ENCODE data around the gene ALMS1. TPM values are rescaled to one million over a fixed set of nuclear protein-coding genes. Genes with fewer than 3 reads are reported as not detected.
"Not testable (repeated sequence)": the region's sequence is repeated elsewhere in the genome, so short reads cannot be mapped to it uniquely, and the experiment has no call there.

Gene ALMS1
- total and polyA plus RNA-seq, 2 experiments from 2014 or later = 4.6 to 14.5 TPM

GRCh38 chr2:73640946-73641766 is 255.5 kb downstream of the ALMS1 start:
- 95% methylated on average over 19 of the region's 19 CpGs for WGBS (ENCODE audit: low lambda C conversion rate, missing lambda C conversion rate)
- Histone ChIP-seq H4K20me1 (ENCODE audit: insufficient read depth, poor library complexity, severe bottlenecking) (no peaks in the 10 kb centered on the region), H3K9me2 (replicated peaks; ENCODE audit: insufficient read depth) (no peaks in the 10 kb centered on the region), H3K9me3 (ENCODE audit: low read depth) (no peaks in the 10 kb centered on the region), H3K4me1 (ENCODE audit: insufficient read depth) (peaks cover 5% of the 10 kb centered on the region), H2AFZ (no peak overlapping the region), H3K27me3 (no peaks in the 10 kb centered on the region), H3K36me3 (replicated peaks; ENCODE audit: insufficient read depth, low read depth) (no peaks in the 10 kb centered on the region), H3K27ac (no peak overlapping the region), H3K4me2 (no peak overlapping the region), H3K79me2 (no peaks in the 10 kb centered on the region), H3K4me3 (no peak overlapping the region)
- DNase-seq (ENCODE audit: low spot score) = no peak
- TF ChIP-seq EZH2 (IDR thresholded peaks at IDR 0.05; ENCODE audit: borderline replicate concordance) (no peak), CTCF (IDR thresholded peaks at IDR 0.05; ENCODE audit: poor library complexity) (no peak), EZH2phosphoT487 (IDR thresholded peaks at IDR 0.05; ENCODE audit: low read depth, severe bottlenecking, unreplicated experiment) (no peak)

GRCh38 chr2:73641767-73642062 is 256.1 kb downstream of the ALMS1 start:
- Histone ChIP-seq H3K79me2 (no peaks in the 10 kb centered on the region), H3K4me2 (no peak overlapping the region), H4K20me1 (ENCODE audit: insufficient read depth, poor library complexity, severe bottlenecking) (no peaks in the 10 kb centered on the region), H3K27ac (no peak overlapping the region), H3K36me3 (replicated peaks; ENCODE audit: insufficient read depth, low read depth) (no peaks in the 10 kb centered on the region), H3K9me3 (ENCODE audit: low read depth) (no peaks in the 10 kb centered on the region), H3K4me3 (no peak overlapping the region), H3K9me2 (replicated peaks; ENCODE audit: insufficient read depth) (no peaks in the 10 kb centered on the region), H2AFZ (no peak overlapping the region), H3K4me1 (ENCODE audit: insufficient read depth) (peaks cover 5% of the 10 kb centered on the region), H3K27me3 (no peaks in the 10 kb centered on the region)
- no peak for DNase-seq (ENCODE audit: low spot score)
- TF ChIP-seq EZH2phosphoT487 (IDR thresholded peaks at IDR 0.05; ENCODE audit: low read depth, severe bottlenecking, unreplicated experiment) (no peak), EZH2 (IDR thresholded peaks at IDR 0.05; ENCODE audit: borderline replicate concordance) (no peak), CTCF (IDR thresholded peaks at IDR 0.05; ENCODE audit: poor library complexity) (no peak)
- 96% methylated on average over 3 of the region's 3 CpGs for WGBS (ENCODE audit: low lambda C conversion rate, missing lambda C conversion rate)

GRCh38 chr2:73642338-73643018 is 256.8 kb downstream of the ALMS1 start, which contains the start of gene NAT8:
Gene NAT8 (minus strand): TSS chr2:73642422. CDS start chr2:73641628, 794 bp downstream.
- Histone ChIP-seq H4K20me1 (ENCODE audit: insufficient read depth, poor library complexity, severe bottlenecking) (no peaks in the 10 kb centered on the region), H2AFZ (no peak within 1 kb of the TSS), H3K4me2 (no peak within 1 kb of the TSS), H3K9me2 (replicated peaks; ENCODE audit: insufficient read depth) (no peaks in the 10 kb centered on the region), H3K27ac (no peak within 1 kb of the TSS), H3K9me3 (ENCODE audit: low read depth) (no peaks in the 10 kb centered on the region), H3K4me3 (no peak within 1 kb of the TSS), H3K79me2 (no peaks in the 10 kb centered on the region), H3K36me3 (replicated peaks; ENCODE audit: insufficient read depth, low read depth) (no peaks in the 10 kb centered on the region), H3K4me1 (ENCODE audit: insufficient read depth) (peaks cover 5% of the 10 kb centered on the region), H3K27me3 (no peaks in the 10 kb centered on the region)
- DNase-seq (ENCODE audit: low spot score) = no peak
- no peak for TF ChIP-seq EZH2 (IDR thresholded peaks at IDR 0.05; ENCODE audit: borderline replicate concordance)
- TF ChIP-seq EZH2phosphoT487 (IDR thresholded peaks at IDR 0.05; ENCODE audit: low read depth, severe bottlenecking, unreplicated experiment) = no peak
- no peak for TF ChIP-seq CTCF (IDR thresholded peaks at IDR 0.05; ENCODE audit: poor library complexity)
- 78% methylated on average over 13 of the region's 13 CpGs for WGBS (ENCODE audit: low lambda C conversion rate, missing lambda C conversion rate)

GRCh38 chr2:73647690-73648089 is 262.1 kb downstream of the ALMS1 start:
- WGBS (ENCODE audit: low lambda C conversion rate, missing lambda C conversion rate) = 83% methylated on average over 10 of the region's 10 CpGs

More at GRCh38 chr2:73647690-73648089, 262.1 kb downstream of the ALMS1 start:
- not testable (repeated sequence) for H3K9me3 ChIP-seq (ENCODE audit: low read depth); H3K79me2 ChIP-seq; H3K4me3 ChIP-seq; H3K4me2 ChIP-seq; H4K20me1 ChIP-seq (ENCODE audit: insufficient read depth, poor library complexity, severe bottlenecking); H3K9me2 ChIP-seq (replicated peaks; ENCODE audit: insufficient read depth); DNase-seq (ENCODE audit: low spot score); H3K4me1 ChIP-seq (ENCODE audit: insufficient read depth); H3K27me3 ChIP-seq; H2AFZ ChIP-seq; H3K36me3 ChIP-seq (replicated peaks; ENCODE audit: insufficient read depth, low read depth); H3K27ac ChIP-seq

Measured in hepatocyte (in vitro differentiated cells).